GM13977 (cell line): ENCODE data around the gene UBA1.

Experiments
- DNase-seq: peaks from one replicate; pipeline ENCODE4 v3.0.0; 2012; ENCODE audit warnings: low spot score
- CTCF ChIP-seq: IDR thresholded peaks from 2 replicates; pipeline ENCODE4 v1.5.1; 2012; ENCODE audit warnings: mild to moderate bottlenecking, control low read depth; ENCODE audit not compliant: insufficient read depth; ENCODE audit errors: extremely low read depth, missing control alignments
- in situ Hi-C: fragments of 300-500 bp; cut with MboI; formaldehyde crosslinking; loops from one replicate; pipeline ENCODE4 v1.12.0; 2022; ENCODE audit warnings: low sequenced_read_pairs, low pct_unique_long_range_greater_than_20kb, mixed read lengths, inconsistent platforms; ENCODE audit not compliant: unreplicated experiment

Gene UBA1

GRCh38 chrX:47169726-47170515, 23.7 kb upstream of the UBA1 start:
- no peak for DNase-seq
- in situ Hi-C loops: no loop called here

DNA sequence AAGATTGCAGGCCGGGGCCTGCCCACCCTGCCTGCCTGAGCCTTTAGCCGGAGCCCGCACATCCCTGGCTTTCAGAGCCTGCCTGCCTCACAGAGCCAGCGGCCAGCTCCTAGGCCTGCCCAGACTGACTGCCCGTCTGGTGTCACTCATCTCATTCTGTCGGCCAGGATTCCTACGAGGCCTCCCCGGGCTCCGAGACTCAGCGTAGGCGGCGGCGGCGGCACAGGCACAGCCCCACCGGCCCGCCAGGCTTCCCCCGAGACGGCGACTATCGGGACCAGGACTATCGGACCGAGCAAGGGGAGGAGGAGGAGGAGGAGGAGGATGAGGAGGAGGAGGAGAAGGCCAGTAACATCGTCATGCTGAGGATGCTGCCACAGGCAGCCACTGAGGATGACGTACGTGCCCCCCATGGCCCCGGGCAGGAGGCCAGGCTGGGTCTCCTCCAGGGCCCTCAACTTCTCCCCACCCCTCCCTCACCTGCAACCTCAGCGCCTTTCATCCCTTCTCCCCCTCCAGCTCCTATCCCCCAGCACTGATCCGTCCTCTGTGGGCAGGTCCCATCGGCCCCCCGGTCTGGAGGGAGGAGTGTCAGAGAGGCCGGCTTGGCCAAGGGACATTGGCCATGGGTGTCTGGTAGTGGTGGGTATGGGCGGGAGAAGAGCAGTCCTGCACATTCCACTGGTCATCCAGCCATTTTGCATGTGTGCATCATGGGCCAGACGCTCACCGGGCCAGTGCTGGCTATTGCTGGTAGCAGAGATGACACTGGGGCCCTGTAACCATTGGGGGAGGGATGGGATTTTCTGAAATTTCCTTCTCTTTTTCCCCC, 22.6 kb upstream of the UBA1 start:
- in situ Hi-C loops: no loop called here
- DNase-seq: no peak
- no peak for TF ChIP-seq CTCF

More at GRCh38 chrX:47169726-47170515, 23.7 kb upstream of the UBA1 start:
- no peak for TF ChIP-seq CTCF

DNA sequence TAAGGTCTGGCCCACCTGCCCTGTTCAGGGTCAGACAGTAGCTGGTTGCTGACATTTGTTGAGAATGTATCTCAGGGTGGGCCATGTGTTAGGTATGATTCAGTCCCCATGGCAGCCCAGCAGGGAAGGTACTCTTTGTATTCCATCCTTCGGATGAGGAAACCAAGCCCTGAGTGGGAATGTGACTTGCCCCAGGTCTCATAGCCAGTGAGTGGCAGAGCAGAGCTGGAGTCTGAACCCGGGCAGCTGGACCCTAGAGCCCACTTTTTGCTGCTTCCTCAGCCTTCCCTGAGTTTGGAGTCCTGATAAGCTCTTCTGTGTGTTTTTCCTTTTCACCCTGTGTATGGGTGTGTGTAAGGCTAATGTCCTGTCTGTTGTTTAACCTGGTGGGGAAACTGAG, 21.6 kb upstream of the UBA1 start:
- DNase-seq: no peak
- TF ChIP-seq CTCF: no peak
- in situ Hi-C loops: no loop called here

DNA sequence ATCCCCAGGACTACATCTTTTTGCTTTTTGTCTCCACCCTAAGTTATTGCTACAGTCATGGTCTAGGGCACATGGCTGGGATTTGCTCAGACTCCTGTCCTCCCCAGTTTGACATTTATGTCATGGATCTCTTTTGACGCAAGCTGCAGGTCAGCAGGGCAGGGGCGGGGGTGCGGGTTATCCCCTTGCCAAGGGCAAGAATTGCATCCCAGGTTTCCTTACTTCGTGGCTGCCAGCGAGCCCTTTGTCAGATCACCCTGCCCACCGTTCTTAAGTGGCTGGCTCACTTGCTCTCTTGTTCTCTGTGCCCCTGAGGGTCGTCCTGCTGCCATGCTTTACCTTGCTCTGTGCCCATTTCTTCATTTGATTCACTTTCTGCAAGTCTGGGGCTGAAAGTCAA, 21.1 kb upstream of the UBA1 start:
- TF ChIP-seq CTCF: no peak
- no peak for DNase-seq
- in situ Hi-C loops: no loop called here

DNA sequence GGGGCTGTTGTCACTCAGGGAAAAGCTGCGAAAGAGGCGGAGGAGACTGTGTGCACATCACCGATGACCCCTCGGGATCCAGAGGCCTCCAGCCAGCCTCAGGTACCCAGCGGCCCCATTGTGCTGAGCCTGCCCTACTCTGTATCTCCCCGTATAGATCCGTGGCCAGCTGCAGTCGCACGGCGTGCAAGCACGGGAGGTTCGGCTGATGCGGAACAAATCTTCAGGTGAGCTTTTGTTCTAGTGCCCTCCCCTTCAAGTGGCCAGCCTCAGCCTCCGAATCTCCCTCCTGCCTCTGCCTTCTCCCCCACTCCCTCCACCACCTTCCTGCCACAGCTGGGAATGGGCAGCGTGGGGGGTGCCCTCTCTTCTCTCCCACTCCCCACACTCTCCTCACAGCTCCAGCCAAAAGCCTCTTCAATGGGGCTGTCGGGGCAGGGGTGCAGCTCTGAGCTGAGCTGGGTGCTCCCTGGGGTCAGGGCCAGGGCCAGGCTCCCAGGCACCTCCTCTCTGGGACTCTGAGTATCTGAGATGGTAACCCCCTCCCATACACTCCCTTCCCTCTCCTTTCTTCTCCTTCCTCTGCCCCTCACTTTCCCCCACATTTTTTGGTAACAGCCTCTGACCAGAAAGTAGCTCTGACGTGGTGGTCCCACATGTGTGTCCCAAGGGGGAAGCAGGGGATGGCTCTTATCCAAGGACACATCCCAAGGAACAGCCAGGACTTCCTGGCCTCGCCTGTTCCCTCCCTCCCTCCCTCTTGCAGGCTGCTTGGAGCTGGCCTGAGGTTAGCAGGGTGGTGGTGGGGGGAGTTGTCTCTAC, 20.4 kb upstream of the UBA1 start:
- in situ Hi-C loops: no loop called here
- TF ChIP-seq CTCF: no peak
- no peak for DNase-seq

DNA sequence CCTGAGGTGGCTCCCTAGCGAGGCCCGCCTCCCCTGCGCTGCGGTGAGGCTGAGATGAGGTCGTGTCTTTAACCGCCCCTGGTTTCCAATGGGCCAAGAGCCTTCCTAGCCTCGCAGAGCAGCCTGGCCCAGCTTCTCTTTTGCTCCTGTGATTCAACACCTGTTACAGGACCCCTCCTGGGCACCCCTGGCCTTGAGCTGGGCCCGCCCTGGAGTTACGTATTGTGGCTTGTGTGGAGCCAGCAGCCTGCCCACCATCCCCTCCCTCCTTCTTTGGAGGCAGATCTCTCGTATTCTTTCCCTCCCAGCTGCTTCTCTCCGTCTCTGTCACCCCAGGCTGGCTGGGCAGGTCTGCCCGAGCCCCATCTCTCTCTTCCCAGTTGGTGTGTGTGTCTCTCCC, 19.3 kb upstream of the UBA1 start:
- DNase-seq: no peak
- in situ Hi-C loops: no loop called here
- TF ChIP-seq CTCF: no peak
